Measurements from ENCODE around the gene NME2. TPM values are rescaled to one million over a fixed set of nuclear protein-coding genes. Genes with fewer than 3 reads are reported as not detected.

The NME2 gene
- total RNA-seq, 2 experiments from 2014 or later, result 354 to 361 TPM

DNA sequence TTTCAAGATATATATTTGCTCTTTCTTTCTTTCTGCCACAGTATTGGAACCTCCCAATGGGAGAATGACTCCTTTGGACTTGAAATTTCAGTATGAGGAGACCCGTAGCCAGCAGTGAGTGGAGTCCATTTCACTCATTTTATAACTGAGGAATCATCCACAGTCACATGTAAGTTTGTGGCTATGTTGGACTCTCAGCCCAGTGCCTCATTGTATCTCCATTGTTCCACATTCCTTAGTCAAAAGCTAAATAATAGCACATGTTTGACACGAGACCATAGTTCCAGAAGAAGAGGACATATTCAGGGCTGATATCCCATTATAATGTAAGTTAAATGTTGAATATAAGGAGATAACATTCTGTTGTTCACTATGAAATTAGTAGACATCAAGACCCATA is 32.8 kb upstream of the NME2 start:
- Mint-ChIP-seq H3K27me3 (no peaks in the 10 kb centered on the region), H3K4me3 (no peak overlapping the region), H3K36me3 (no peaks in the 10 kb centered on the region), H3K27ac (no peak overlapping the region), H3K4me1 (peaks cover 10% of the 10 kb centered on the region), H3K9me3 (no peaks in the 10 kb centered on the region)
- POLR2A ChIA-PET, result no interaction called here
- no peak for DNase-seq
- no peak for ATAC-seq (ENCODE audit: low read depth)

GRCh38 chr17:51135956-51136355 is 30.3 kb upstream of the NME2 start:
- Mint-ChIP-seq H3K4me3 (no peak overlapping the region), H3K36me3 (no peaks in the 10 kb centered on the region), H3K4me1 (peaks cover 8% of the 10 kb centered on the region), H3K9me3 (no peaks in the 10 kb centered on the region), H3K27ac (no peak overlapping the region), H3K27me3 (no peaks in the 10 kb centered on the region)
- ATAC-seq (ENCODE audit: low read depth), result no peak
- no peak for DNase-seq
- POLR2A ChIA-PET, result no interaction called here

DNA sequence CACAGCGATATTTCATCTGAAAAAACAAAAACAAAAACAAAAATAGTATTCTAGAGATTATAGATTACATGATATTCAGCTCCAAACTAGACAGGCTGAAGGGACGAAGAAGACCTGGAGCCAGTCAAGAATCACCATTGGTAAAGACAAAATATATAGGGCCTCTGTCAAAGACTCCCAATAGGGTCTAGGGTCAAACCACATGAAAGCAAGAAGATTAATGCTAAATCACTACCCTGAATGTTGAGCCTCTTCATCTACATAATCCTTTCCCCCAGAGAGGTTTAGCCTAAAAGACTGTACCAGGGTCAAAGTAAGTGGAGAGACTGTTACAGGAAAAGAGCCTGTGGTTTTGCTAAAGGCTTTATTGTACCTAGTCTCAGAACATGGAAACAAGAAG is 23.6 kb upstream of the NME2 start:
- H3K27ac Mint-ChIP-seq, result no peak overlapping the region
- DNase-seq, result no peak
- no peaks in the 10 kb centered on the region for H3K36me3 Mint-ChIP-seq
- no peaks in the 10 kb centered on the region for H3K4me1 Mint-ChIP-seq
- no peaks in the 10 kb centered on the region for H3K9me3 Mint-ChIP-seq
- peaks cover 3% of the 10 kb centered on the region for H3K27me3 Mint-ChIP-seq
- POLR2A ChIA-PET, result no interaction called here
- no peak for ATAC-seq (ENCODE audit: low read depth)
- no peak overlapping the region for H3K4me3 Mint-ChIP-seq

DNA sequence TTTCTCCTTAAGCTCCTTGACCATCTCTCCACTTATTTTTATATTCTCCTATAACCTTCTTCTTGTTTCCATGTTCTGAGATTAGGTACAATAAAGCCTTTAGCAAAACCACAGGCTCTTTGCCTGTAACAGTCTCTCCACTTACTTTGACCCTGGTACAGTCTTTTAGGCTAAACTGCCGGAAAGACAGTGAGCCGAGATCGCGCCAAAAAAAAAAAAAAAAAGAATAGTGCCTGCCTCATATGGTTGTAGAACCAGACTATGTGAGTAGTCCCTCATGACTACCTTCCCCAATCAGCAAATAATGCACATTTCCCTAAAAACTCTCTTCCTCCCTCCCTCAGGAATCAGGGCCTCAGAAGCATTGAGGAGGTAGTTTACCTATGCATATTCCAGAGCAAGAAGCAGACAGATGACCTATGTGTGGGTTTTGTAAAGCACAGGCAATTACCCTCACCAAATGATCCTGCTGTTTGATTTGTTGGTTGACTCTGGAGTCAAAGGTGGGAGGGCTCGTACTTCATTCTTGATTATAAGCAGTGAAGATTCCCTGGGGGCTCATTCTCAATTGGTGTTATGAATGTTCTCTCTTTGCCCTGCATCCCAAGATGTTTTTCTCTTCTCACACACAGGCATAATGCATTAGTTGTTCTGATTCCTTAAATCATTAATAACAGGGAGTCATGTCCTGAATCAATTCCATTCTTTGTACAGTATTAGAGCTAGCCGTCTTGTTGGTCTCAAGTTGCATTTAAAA is 21.8 kb upstream of the NME2 start:
- H3K36me3 Mint-ChIP-seq, result no peaks in the 10 kb centered on the region
- ATAC-seq (ENCODE audit: low read depth) (no peak), DNase-seq (no peak)
- no peak overlapping the region for H3K27ac Mint-ChIP-seq
- H3K27me3 Mint-ChIP-seq, result peaks cover 4% of the 10 kb centered on the region
- no peak overlapping the region for H3K4me3 Mint-ChIP-seq
- POLR2A ChIA-PET, result no interaction called here
- no peaks in the 10 kb centered on the region for H3K4me1 Mint-ChIP-seq
- H3K9me3 Mint-ChIP-seq, result no peaks in the 10 kb centered on the region

- no peak overlapping the region for H3K4me3 Mint-ChIP-seq
- DNase-seq (no peak), ATAC-seq (ENCODE audit: low read depth) (no peak)
- H3K27ac Mint-ChIP-seq, result no peak overlapping the region
- peaks cover 4% of the 10 kb centered on the region for H3K27me3 Mint-ChIP-seq
- no peaks in the 10 kb centered on the region for H3K9me3 Mint-ChIP-seq
- H3K4me1 Mint-ChIP-seq, result no peaks in the 10 kb centered on the region
- H3K36me3 Mint-ChIP-seq, result no peaks in the 10 kb centered on the region
- POLR2A ChIA-PET, result no interaction called here
Observed at GRCh38 chr17:51147650-51148049, 18.6 kb upstream of the NME2 start.

- Mint-ChIP-seq H3K4me1 (no peaks in the 10 kb centered on the region), H3K9me3 (no peaks in the 10 kb centered on the region), H3K27me3 (peaks cover 4% of the 10 kb centered on the region)
Observed at GRCh38 chr17:51149163-51149562, 17.0 kb upstream of the NME2 start.

DNA sequence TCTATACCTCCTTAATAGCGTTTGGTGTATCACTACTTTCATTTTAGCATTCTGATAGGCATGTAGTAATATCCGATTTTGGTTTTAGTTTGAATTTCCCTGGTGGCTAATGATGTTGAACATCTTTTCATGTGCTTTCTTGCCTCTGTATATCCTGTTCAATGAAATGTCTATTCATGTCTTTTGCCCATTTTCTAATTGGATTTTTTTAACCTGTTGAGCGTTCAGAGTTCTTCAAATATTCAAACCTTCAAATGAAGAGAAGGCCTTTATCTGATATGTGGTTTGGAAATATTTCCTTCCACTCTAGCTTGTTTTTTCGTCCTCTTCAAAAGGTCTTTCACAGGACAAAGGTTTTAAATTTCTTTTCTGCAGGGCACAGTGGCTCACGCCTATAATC is 15.3 kb upstream of the NME2 start:
- POLR2A ChIA-PET, result no interaction called here
- H3K27ac Mint-ChIP-seq, result no peak overlapping the region
- peaks cover 1% of the 10 kb centered on the region for H3K36me3 Mint-ChIP-seq
- peaks cover 4% of the 10 kb centered on the region for H3K27me3 Mint-ChIP-seq
- ATAC-seq (ENCODE audit: low read depth) (no peak), DNase-seq (no peak)
- no peak overlapping the region for H3K4me3 Mint-ChIP-seq
- H3K4me1 Mint-ChIP-seq, result peaks cover 4% of the 10 kb centered on the region
- no peaks in the 10 kb centered on the region for H3K9me3 Mint-ChIP-seq

More at GRCh38 chr17:51149163-51149562, 17.0 kb upstream of the NME2 start:
- H3K27ac Mint-ChIP-seq, result no peak overlapping the region
- ATAC-seq (ENCODE audit: low read depth) (no peak), DNase-seq (no peak)
- H3K36me3 Mint-ChIP-seq, result no peaks in the 10 kb centered on the region
- H3K4me3 Mint-ChIP-seq, result no peak overlapping the region
- POLR2A ChIA-PET, result no interaction called here

DNA sequence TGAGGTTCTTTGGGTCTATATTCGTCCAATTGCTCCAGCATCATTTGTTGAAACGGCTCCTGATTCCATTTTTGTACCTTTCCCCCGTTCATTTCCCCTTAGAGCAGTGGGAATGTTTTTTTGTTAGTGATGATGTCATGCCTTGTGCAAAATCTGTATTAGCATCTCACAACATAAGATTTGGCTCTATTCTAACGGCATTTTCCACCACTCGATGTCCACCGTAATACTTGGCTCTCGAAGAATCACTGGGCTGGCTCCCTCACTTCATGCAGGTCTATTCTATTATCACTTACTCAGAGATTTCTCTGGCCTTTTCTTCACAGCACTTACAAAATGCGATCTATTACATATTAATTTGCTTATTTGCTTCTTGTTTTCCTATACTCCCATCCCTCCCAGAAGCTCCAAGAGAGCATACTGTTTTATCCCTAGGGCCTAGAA is 13.4 kb upstream of the NME2 start:
- Mint-ChIP-seq H3K36me3 (peaks cover 9% of the 10 kb centered on the region), H3K4me3 (no peak overlapping the region), H3K27ac (no peak overlapping the region), H3K4me1 (peaks cover 8% of the 10 kb centered on the region), H3K9me3 (no peaks in the 10 kb centered on the region), H3K27me3 (no peaks in the 10 kb centered on the region)
- POLR2A ChIA-PET, result interaction anchor here (0.7 to 2.7 kb wide), 7 partner anchors 9 to 287 kb away, joined by 3 to 23 read pairs (median 4); partner anchors contain the start of genes NME2, SPAG9 and TOB1
- no peak for DNase-seq
- no peak for ATAC-seq (ENCODE audit: low read depth)

DNA sequence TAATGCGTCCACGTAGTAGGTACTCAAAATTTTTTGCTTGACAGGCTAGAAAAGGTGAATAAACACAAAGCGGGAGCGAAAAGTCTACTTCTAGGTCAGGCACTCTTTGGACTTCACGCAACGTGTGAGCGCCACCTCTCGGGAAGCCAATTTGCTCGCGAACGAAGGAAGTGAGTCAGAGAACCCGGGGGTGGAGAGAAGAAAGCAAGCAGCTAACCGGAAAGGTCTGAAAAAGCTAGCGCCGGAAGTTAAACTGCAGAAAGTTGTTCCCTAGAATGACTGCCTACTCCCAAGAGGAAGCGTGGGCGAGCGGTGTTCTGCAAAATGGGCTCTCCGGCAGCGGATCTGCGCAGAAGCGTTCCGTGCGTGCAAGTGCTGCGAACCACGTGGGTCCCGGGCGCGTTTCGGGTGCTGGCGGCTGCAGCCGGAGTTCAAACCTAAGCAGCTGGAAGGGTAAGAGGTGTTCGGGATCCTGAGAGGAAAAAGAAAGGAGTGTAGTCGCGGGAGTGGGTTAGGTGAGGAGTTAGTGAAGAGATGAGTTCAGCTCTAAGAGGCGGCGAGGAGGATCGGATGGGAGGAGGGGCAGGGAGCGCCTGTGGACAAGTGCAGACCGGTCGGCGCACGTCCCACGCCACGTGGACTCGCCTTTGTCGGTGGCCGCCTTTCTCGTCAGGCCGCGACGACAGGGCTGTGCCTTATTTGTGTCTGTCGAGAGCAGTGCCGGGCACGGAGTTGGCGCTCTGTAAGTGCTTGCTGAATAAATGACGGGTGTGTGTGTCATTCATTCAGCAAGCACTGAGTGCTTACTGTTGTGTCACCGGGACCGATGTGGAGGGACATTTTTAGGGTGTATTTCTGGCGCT is 12.8 kb upstream of the NME2 start, which contains the start of gene NME1:
Gene NME1, plus strand, starts transcription at position 350 of the 863 bp plus-strand sequence. CDS start 2,096 bp downstream, outside the sequence.
- no peaks in the 10 kb centered on the region for H3K27me3 Mint-ChIP-seq
- peak; percentile 98 for DNase-seq
- no peaks in the 10 kb centered on the region for H3K9me3 Mint-ChIP-seq
- POLR2A ChIA-PET, result interaction anchor here (0.6 to 2.7 kb wide), 10 partner anchors 8 to 447 kb away, joined by 3 to 23 read pairs (median 4); partner anchors contain the start of genes NME2, SPAG9 and TOB1
- no peak within 1 kb of the TSS for H3K27ac Mint-ChIP-seq
- peak; percentile 95 for ATAC-seq (ENCODE audit: low read depth)
- peaks cover 8% of the 10 kb centered on the region for H3K4me1 Mint-ChIP-seq
- no peak within 1 kb of the TSS for H3K4me3 Mint-ChIP-seq
- peaks cover 9% of the 10 kb centered on the region for H3K36me3 Mint-ChIP-seq

DNA sequence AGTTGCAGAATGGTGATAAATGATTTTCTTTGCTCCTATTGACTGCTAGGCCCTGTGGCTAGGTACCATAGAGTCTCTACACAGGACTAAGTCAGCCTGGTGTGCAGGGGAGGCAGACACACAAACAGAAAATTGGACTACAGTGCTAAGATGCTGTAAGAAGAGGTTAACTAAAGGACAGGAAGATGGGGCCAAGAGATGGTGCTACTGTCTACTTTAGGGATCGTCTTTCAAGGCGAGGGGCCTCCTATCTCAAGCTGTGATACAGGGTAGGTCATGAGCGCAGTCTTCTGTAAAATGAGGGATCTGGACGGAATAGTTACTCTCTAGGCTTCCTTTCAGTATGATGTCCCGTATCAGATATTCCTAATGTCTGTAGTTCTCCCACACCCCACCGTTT is 12.0 kb upstream of the NME2 start:
- DNase-seq (no peak), ATAC-seq (ENCODE audit: low read depth) (no peak)
- H3K9me3 Mint-ChIP-seq, result no peaks in the 10 kb centered on the region
- peaks cover 11% of the 10 kb centered on the region for H3K4me1 Mint-ChIP-seq
- H3K36me3 Mint-ChIP-seq, result peaks cover 10% of the 10 kb centered on the region
- H3K4me3 Mint-ChIP-seq, result no peak overlapping the region
- no peaks in the 10 kb centered on the region for H3K27me3 Mint-ChIP-seq
- H3K27ac Mint-ChIP-seq, result no peak overlapping the region
- POLR2A ChIA-PET, result interaction anchor here (1.2 to 2.7 kb wide), 4 partner anchors 12 to 288 kb away, joined by 6 to 23 read pairs (median 16); partner anchors contain the start of genes NME2, SPAG9 and TOB1

GRCh38 chr17:51155416-51155815 is 10.8 kb upstream of the NME2 start:
- no peaks in the 10 kb centered on the region for H3K9me3 Mint-ChIP-seq
- no peak overlapping the region for H3K27ac Mint-ChIP-seq
- POLR2A ChIA-PET, result interaction anchor here (0.9 to 2.7 kb wide), 3 partner anchors 9 to 35 kb away, joined by 3 to 17 read pairs (median 6); partner anchors contain the start of genes NME2 and SPAG9
- H3K27me3 Mint-ChIP-seq, result no peaks in the 10 kb centered on the region
- no peak for DNase-seq
- no peak overlapping the region for H3K4me3 Mint-ChIP-seq
- peaks cover 15% of the 10 kb centered on the region for H3K4me1 Mint-ChIP-seq
- no peak for ATAC-seq (ENCODE audit: low read depth)
- H3K36me3 Mint-ChIP-seq, result peaks cover 18% of the 10 kb centered on the region

DNA sequence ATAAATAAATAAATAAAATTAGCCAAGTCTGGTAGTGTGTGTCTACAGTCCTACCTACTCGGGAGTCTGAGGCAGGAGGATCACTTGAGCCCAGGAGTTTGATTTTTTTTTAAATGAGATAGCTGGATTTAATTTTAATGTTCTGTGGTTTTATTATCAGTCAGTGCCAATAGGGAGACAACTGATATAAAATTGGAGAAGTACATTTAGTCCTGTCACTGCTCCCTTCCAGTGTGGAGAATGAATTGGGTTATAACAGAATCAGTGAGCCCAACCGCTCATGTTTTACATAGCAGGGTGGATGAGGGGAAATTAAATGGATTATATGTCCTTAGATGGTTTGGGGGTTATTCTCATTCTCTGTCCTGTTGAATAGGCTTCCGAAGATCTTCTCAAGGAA is 6.6 kb upstream of the NME2 start:
- no peak for DNase-seq
- ATAC-seq (ENCODE audit: low read depth), result no peak
- no peaks in the 10 kb centered on the region for H3K9me3 Mint-ChIP-seq
- peaks cover 19% of the 10 kb centered on the region for H3K4me1 Mint-ChIP-seq
- peaks cover 32% of the 10 kb centered on the region for H3K36me3 Mint-ChIP-seq
- POLR2A ChIA-PET, result interaction anchor here (0.6 kb wide), 1 partner anchor 163 kb away, joined by 3 read pairs; no protein-coding TSS in a partner anchor
- no peak overlapping the region for H3K27ac Mint-ChIP-seq
- no peaks in the 10 kb centered on the region for H3K27me3 Mint-ChIP-seq
- H3K4me3 Mint-ChIP-seq, result no peak overlapping the region

DNA sequence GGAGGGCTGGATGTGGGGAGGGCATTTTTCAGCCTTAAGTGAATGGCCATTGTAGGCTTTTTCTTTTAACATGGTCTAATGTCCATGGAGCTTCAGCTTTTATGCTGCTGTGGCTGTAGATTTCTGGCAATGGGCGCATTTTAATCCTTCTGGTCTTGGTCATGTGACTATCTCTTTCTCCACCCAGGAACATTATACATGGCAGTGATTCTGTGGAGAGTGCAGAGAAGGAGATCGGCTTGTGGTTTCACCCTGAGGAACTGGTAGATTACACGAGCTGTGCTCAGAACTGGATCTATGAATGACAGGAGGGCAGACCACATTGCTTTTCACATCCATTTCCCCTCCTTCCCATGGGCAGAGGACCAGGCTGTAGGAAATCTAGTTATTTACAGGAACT is 4.7 kb upstream of the NME2 start:
- no peak overlapping the region for H3K27ac Mint-ChIP-seq
- no peaks in the 10 kb centered on the region for H3K9me3 Mint-ChIP-seq
- H3K27me3 Mint-ChIP-seq, result no peaks in the 10 kb centered on the region
- H3K4me3 Mint-ChIP-seq, result no peak overlapping the region
- DNase-seq (no peak), ATAC-seq (ENCODE audit: low read depth) (no peak)
- POLR2A ChIA-PET, result interaction anchor here (0.7 kb wide), 1 partner anchor 8 kb away, joined by 3 read pairs; the partner anchor contains the start of gene NME1
- peaks cover 22% of the 10 kb centered on the region for H3K4me1 Mint-ChIP-seq
- peaks cover 29% of the 10 kb centered on the region for H3K36me3 Mint-ChIP-seq
